ENCODE measurements around the gene TMPO.

GRCh38 chr12:98503342-98503591, 12.1 kb upstream of the TMPO start:
- TF ChIP-seq CTCF (IDR thresholded peaks at IDR 0.05; ENCODE audit: poor library complexity, severe bottlenecking) (no peak), POLR2AphosphoS5 (IDR thresholded peaks at IDR 0.05) (no peak), TAF1 (IDR thresholded peaks at IDR 0.05; ENCODE audit: low read depth) (no peak), SMC3 (conservative IDR thresholded peaks at IDR 0.05; ENCODE audit: poor library complexity) (no peak), EZH2 (IDR thresholded peaks at IDR 0.05; ENCODE audit: borderline replicate concordance, insufficient read depth, low read length, poor library complexity, severe bottlenecking) (no peak), EP300 (conservative IDR thresholded peaks at IDR 0.05; ENCODE audit: poor library complexity, severe bottlenecking) (no peak), REST (IDR thresholded peaks at IDR 0.05; ENCODE audit: borderline replicate concordance) (no peak), MXI1 (conservative IDR thresholded peaks at IDR 0.05; ENCODE audit: poor library complexity, severe bottlenecking) (no peak), RAD21 (conservative IDR thresholded peaks at IDR 0.05) (peak; percentile 17)

All from neural cell (in vitro differentiated cells).